Astrocyte (in vitro differentiated cells and primary cell): ENCODE data around the gene TGFB2.

Source experiments
- EZH2 ChIP-seq: IDR thresholded peaks from 2 replicates; pipeline ENCODE4 v1.6.1; 2012; ENCODE audit warnings: mild to moderate bottlenecking, low read length, inconsistent platforms; ENCODE audit not compliant: insufficient read depth
- TF ChIP-seq, protein P1 (sequence below): IDR thresholded peaks from 2 replicates; pipeline ENCODE4 v1.5.1; 2011; ENCODE audit warnings: low read depth, mild to moderate bottlenecking, inconsistent platforms, low read length, moderate library complexity; ENCODE audit not compliant: insufficient read depth

DNA sequence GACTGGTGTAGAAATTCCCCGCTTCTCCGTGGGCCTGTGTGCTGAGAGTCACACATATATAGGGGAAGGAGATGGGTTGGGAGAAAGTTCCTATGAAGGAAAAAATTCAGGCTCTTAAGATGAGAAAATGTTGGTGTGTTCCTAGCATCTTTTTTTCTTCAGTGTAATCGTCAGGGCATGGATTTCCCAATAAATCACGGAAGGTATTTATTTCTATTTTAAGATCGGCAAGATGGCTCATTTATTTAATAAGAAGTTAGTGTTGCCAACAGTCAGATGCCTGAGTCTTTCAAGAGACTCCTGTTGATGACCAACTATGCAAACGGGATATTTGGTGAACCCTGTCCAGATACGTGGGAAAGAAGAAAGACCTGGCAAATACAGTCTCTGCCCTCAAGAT lies 58.2 kb downstream of the TGFB2 start:
- TF ChIP-seq, protein P1, sequence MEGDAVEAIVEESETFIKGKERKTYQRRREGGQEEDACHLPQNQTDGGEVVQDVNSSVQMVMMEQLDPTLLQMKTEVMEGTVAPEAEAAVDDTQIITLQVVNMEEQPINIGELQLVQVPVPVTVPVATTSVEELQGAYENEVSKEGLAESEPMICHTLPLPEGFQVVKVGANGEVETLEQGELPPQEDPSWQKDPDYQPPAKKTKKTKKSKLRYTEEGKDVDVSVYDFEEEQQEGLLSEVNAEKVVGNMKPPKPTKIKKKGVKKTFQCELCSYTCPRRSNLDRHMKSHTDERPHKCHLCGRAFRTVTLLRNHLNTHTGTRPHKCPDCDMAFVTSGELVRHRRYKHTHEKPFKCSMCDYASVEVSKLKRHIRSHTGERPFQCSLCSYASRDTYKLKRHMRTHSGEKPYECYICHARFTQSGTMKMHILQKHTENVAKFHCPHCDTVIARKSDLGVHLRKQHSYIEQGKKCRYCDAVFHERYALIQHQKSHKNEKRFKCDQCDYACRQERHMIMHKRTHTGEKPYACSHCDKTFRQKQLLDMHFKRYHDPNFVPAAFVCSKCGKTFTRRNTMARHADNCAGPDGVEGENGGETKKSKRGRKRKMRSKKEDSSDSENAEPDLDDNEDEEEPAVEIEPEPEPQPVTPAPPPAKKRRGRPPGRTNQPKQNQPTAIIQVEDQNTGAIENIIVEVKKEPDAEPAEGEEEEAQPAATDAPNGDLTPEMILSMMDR: no peak
- TF ChIP-seq EZH2: no peak
